B cell (primary cell): Measurements from ENCODE around the gene USP49.

Experiments used
- CTCF ChIP-seq: fragments of 200-600 bp; IDR thresholded peaks from one replicate; pipeline ENCODE4 v1.8.0; 2022; ENCODE audit warnings: antibody characterized with exemption, mild to moderate bottlenecking
- EZH2 ChIP-seq: IDR thresholded peaks from 2 replicates; pipeline ENCODE4 v1.6.1; 2012; ENCODE audit warnings: borderline replicate concordance, low read depth, mild to moderate bottlenecking, moderate library complexity, low read length; ENCODE audit not compliant: insufficient read depth, poor library complexity, severe bottlenecking

- TF ChIP-seq EZH2, result no peak
- TF ChIP-seq CTCF, result no peak
Observed at GRCh38 chr6:41780551-41781365, 114.4 kb downstream of the USP49 start, which contains the start of gene PRICKLE4.
